ENCODE measurements around the gene DNM3. TPM values are rescaled to one million over a fixed set of nuclear protein-coding genes. Genes with fewer than 3 reads are reported as not detected.

DNM3 gene
- polyA plus RNA-seq, 1 donor (not counting 4 experiments of a cell fraction or from before 2014, with no cell fraction given) = 2.0 TPM

DNA sequence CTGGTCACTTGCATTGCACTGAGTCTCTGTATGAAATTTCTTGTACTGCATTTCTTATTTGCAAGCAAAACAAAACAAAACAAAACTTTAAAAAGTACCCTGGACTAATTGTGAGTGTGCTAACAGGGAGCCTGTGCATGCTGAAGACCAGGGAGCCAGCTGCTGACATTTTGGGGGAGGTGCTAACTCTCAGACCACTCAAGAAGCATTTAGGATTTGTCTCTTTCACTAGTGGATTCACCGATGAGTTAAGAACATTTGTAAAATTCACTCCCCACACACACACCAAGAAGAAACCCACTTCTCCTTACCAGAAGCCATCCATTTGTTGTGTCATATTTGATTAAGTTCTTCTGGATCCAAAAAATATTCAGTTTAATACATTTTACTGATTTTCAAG, 483.5 kb downstream of the DNM3 start:
- FAIRE-seq (no peak), DNase-seq (ENCODE audit: low read depth, low spot score) (no peak)
- Histone ChIP-seq H3K9me1 (ENCODE audit: control insufficient read depth, extremely low read depth, insufficient read depth, low read length) (no peaks in the 10 kb centered on the region), H4K20me1 (ENCODE audit: control insufficient read depth, extremely low read depth, insufficient read depth, low read length) (no peaks in the 10 kb centered on the region), H3K79me2 (ENCODE audit: control insufficient read depth, insufficient read depth, low read length) (no peaks in the 10 kb centered on the region), H2AFZ (ENCODE audit: control insufficient read depth, low read length) (no peak overlapping the region), H3K4me2 (ENCODE audit: control insufficient read depth, extremely low read depth, insufficient read depth, low read depth, low read length) (no peak overlapping the region), H3K27me3 (ENCODE audit: control insufficient read depth, extremely low read depth, insufficient read depth, low read length) (no peaks in the 10 kb centered on the region), H3K9ac (ENCODE audit: control insufficient read depth, extremely low read depth, insufficient read depth, low read length) (no peak overlapping the region), H3K4me3 (ENCODE audit: control insufficient read depth in 2 of 3, extremely low read depth in 1 of 3, insufficient read depth in 2 of 3, low read depth in 1 of 3, low read length in 3 of 3) (no peak overlapping the region), H3K36me3 (ENCODE audit: control insufficient read depth in 2 of 2, extremely low read depth in 1 of 2, insufficient read depth in 2 of 2, low read length in 2 of 2) (no peaks in the 10 kb centered on the region), H3K27ac (ENCODE audit: control insufficient read depth, insufficient read depth, low read length) (no peak overlapping the region), H3K4me1 (ENCODE audit: control insufficient read depth, extremely low read depth, insufficient read depth, low read length) (peaks cover 48% of the 10 kb centered on the region), H3K9me3 (ENCODE audit: control insufficient read depth, low read depth, low read length) (no peaks in the 10 kb centered on the region)
- TF ChIP-seq EZH2 (IDR thresholded peaks at IDR 0.05; ENCODE audit: low read length) = no peak
- TF ChIP-seq, protein P1, sequence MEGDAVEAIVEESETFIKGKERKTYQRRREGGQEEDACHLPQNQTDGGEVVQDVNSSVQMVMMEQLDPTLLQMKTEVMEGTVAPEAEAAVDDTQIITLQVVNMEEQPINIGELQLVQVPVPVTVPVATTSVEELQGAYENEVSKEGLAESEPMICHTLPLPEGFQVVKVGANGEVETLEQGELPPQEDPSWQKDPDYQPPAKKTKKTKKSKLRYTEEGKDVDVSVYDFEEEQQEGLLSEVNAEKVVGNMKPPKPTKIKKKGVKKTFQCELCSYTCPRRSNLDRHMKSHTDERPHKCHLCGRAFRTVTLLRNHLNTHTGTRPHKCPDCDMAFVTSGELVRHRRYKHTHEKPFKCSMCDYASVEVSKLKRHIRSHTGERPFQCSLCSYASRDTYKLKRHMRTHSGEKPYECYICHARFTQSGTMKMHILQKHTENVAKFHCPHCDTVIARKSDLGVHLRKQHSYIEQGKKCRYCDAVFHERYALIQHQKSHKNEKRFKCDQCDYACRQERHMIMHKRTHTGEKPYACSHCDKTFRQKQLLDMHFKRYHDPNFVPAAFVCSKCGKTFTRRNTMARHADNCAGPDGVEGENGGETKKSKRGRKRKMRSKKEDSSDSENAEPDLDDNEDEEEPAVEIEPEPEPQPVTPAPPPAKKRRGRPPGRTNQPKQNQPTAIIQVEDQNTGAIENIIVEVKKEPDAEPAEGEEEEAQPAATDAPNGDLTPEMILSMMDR (optimal IDR thresholded peaks at IDR 0.05 in 1 of 3, IDR thresholded peaks at IDR 0.05 in 1 of 3, conservative IDR thresholded peaks at IDR 0.05 in 1 of 3; ENCODE audit: extremely low read depth in 1 of 3, insufficient read depth in 2 of 3, low read length in 3 of 3) = no peak
- dilution Hi-C loops (cut with MboI; ENCODE audit: extremely low pct_ligation_motif_present, low sequenced_read_pairs) = no loop called here

DNA sequence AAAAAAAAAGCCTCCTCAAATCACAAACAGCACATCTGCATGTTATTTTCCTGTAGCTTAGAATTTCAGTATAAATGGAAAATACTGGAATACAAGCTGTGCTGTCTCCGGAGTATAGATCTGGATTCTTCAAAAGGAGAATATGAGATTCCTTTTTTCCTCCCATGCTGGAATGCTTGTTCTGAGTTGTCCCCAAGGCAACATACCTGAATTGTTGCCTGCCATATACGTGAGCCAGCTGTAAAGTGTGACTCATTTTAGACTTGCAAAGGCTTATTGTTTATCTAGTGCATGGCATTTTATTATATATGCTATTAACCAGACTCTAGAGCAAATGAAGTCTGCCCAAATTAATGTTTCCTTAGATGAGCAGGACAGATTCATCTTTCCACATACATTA, 484.2 kb downstream of the DNM3 start:
- DNase-seq (ENCODE audit: low read depth, low spot score) = no peak
- Histone ChIP-seq H3K9me1 (ENCODE audit: control insufficient read depth, extremely low read depth, insufficient read depth, low read length) (no peaks in the 10 kb centered on the region), H3K79me2 (ENCODE audit: control insufficient read depth, insufficient read depth, low read length) (no peaks in the 10 kb centered on the region), H2AFZ (ENCODE audit: control insufficient read depth, low read length) (no peak overlapping the region), H3K27me3 (ENCODE audit: control insufficient read depth, extremely low read depth, insufficient read depth, low read length) (no peaks in the 10 kb centered on the region), H3K9me3 (ENCODE audit: control insufficient read depth, low read depth, low read length) (no peaks in the 10 kb centered on the region), H3K4me2 (ENCODE audit: control insufficient read depth, extremely low read depth, insufficient read depth, low read depth, low read length) (peak overlapping the region; percentile 55), H3K36me3 (ENCODE audit: control insufficient read depth in 2 of 2, extremely low read depth in 1 of 2, insufficient read depth in 2 of 2, low read length in 2 of 2) (no peaks in the 10 kb centered on the region), H3K4me1 (ENCODE audit: control insufficient read depth, extremely low read depth, insufficient read depth, low read length) (peaks cover 48% of the 10 kb centered on the region), H3K9ac (ENCODE audit: control insufficient read depth, extremely low read depth, insufficient read depth, low read length) (no peak overlapping the region), H3K4me3 (ENCODE audit: control insufficient read depth in 2 of 3, extremely low read depth in 1 of 3, insufficient read depth in 2 of 3, low read depth in 1 of 3, low read length in 3 of 3) (no peak overlapping the region), H3K27ac (ENCODE audit: control insufficient read depth, insufficient read depth, low read length) (peak overlapping the region; percentile 19), H4K20me1 (ENCODE audit: control insufficient read depth, extremely low read depth, insufficient read depth, low read length) (no peaks in the 10 kb centered on the region)
- dilution Hi-C loops (cut with MboI; ENCODE audit: extremely low pct_ligation_motif_present, low sequenced_read_pairs) = no loop called here
- TF ChIP-seq EZH2 (IDR thresholded peaks at IDR 0.05; ENCODE audit: low read length) = no peak
- TF ChIP-seq, protein P1 (optimal IDR thresholded peaks at IDR 0.05 in 1 of 3, IDR thresholded peaks at IDR 0.05 in 1 of 3, conservative IDR thresholded peaks at IDR 0.05 in 1 of 3; ENCODE audit: extremely low read depth in 1 of 3, insufficient read depth in 2 of 3, low read length in 3 of 3) = no peak
- peak; percentile 91 for FAIRE-seq
